Measurements from ENCODE around the gene LNX1. TPM values are rescaled to one million over a fixed set of nuclear protein-coding genes. Genes with fewer than 3 reads are reported as not detected.

Gene LNX1
- total RNA-seq, 4 donors from 2014 or later, result 0.29 to 12.9 (median 8.8) TPM

DNA sequence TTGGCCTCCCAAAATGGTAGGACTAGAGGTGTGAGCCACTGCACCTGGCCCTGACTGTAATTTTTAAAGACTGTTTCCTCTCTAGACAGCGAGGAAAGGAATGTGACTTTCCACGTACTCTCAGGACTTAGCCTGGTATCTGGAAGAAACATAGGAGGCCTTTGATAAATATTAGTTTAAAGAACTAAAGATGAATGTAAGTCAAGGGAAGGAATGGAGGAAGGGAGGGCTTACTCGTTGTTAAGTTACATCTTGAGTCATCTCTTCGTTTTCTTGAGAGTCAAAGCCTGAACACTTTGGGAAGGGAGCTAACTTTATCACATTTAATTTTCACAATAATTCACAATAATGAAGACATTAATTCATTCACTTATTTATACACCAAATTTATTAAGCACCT lies 7.2 kb upstream of the LNX1 start:
- Histone ChIP-seq H3K36me3 (no peaks in the 10 kb centered on the region), H3K27me3 (no peaks in the 10 kb centered on the region), H3K4me3 (no peak overlapping the region), H3K4me1 (no peaks in the 10 kb centered on the region), H3K27ac (no peak overlapping the region), H3K9me3 (no peaks in the 10 kb centered on the region)
- intact Hi-C loops (cut with DNase I; ENCODE audit: low total_unique reads), result no loop called here
- TF ChIP-seq POLR2A (IDR thresholded peaks at IDR 0.05), result no peak
- TF ChIP-seq, protein P1, sequence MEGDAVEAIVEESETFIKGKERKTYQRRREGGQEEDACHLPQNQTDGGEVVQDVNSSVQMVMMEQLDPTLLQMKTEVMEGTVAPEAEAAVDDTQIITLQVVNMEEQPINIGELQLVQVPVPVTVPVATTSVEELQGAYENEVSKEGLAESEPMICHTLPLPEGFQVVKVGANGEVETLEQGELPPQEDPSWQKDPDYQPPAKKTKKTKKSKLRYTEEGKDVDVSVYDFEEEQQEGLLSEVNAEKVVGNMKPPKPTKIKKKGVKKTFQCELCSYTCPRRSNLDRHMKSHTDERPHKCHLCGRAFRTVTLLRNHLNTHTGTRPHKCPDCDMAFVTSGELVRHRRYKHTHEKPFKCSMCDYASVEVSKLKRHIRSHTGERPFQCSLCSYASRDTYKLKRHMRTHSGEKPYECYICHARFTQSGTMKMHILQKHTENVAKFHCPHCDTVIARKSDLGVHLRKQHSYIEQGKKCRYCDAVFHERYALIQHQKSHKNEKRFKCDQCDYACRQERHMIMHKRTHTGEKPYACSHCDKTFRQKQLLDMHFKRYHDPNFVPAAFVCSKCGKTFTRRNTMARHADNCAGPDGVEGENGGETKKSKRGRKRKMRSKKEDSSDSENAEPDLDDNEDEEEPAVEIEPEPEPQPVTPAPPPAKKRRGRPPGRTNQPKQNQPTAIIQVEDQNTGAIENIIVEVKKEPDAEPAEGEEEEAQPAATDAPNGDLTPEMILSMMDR (IDR thresholded peaks at IDR 0.05), result no peak
- no peak for DNase-seq

DNA sequence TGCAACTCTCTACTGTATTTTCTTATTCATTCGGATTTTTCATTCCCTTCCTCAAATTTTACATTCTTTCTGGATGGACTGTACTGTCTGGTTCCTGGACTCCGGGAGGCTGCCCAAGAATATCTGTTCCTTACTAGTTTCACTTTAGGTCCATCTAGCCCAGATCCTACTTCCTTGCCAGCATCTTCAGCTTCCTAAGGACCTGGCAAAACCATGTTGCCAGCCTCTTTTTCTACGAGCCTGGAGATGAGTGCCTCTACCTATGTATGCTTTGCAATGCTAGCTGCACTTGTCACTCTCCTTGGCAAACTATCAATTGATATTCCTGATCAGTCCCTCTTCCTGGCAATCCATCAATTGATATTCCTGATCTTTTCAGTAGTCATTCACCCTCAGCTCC lies 5.6 kb upstream of the LNX1 start:
- no peak for DNase-seq
- H3K4me1 ChIP-seq, result no peaks in the 10 kb centered on the region
- no peaks in the 10 kb centered on the region for H3K27me3 ChIP-seq
- no peak overlapping the region for H3K4me3 ChIP-seq
- H3K36me3 ChIP-seq, result no peaks in the 10 kb centered on the region
- no peak for TF ChIP-seq POLR2A (IDR thresholded peaks at IDR 0.05)
- TF ChIP-seq, protein P1 (IDR thresholded peaks at IDR 0.05), result no peak
- intact Hi-C loops (cut with DNase I; ENCODE audit: low total_unique reads), result no loop called here
- no peaks in the 10 kb centered on the region for H3K9me3 ChIP-seq
- H3K27ac ChIP-seq, result no peak overlapping the region

DNA sequence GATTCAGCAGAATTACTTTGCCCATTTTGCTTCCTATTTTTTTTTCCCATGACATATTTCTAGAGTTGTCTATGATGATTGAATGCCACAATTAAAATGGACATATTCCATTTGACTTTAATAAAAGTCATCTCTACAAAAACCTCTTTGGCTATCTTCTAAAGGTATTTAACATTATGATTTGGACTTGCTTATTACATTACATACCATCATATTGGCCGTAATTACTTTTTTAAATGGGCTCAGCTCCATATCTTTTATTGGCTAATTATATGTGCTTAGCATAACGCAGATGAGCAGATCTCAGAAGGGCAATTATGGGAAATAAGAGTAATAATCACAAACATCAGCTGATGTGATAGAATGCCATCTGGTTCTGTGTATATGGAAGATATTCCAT lies 4.5 kb upstream of the LNX1 start:
- H3K27ac ChIP-seq, result no peak overlapping the region
- no peaks in the 10 kb centered on the region for H3K36me3 ChIP-seq
- no peaks in the 10 kb centered on the region for H3K27me3 ChIP-seq
- H3K4me3 ChIP-seq, result no peak overlapping the region
- no peaks in the 10 kb centered on the region for H3K9me3 ChIP-seq
- no peak for DNase-seq
- TF ChIP-seq POLR2A (IDR thresholded peaks at IDR 0.05), result no peak
- TF ChIP-seq, protein P1 (IDR thresholded peaks at IDR 0.05), result no peak
- intact Hi-C loops (cut with DNase I; ENCODE audit: low total_unique reads), result no loop called here
- H3K4me1 ChIP-seq, result no peaks in the 10 kb centered on the region

DNA sequence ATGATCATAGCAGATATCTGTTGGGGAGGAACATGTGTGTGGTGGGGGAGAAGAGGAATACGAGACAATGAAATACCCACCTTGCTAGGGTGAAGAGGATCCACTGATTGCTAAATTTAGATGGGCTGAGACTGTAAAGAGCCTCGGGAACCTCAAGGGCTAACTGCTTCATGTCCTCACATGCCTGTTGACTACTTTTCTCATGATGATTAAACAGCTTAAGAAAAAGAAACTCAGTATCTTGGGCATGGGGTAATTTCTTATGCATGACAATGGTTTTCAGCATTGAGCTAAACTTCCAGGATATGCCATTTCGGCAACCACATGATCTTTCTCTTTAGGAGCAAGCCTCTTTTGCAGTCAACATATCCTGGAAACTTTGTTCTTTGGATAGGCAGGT lies 3.9 kb upstream of the LNX1 start:
- H3K27me3 ChIP-seq, result no peaks in the 10 kb centered on the region
- no peaks in the 10 kb centered on the region for H3K4me1 ChIP-seq
- H3K4me3 ChIP-seq, result no peak overlapping the region
- TF ChIP-seq, protein P1 (IDR thresholded peaks at IDR 0.05), result no peak
- TF ChIP-seq POLR2A (IDR thresholded peaks at IDR 0.05), result no peak
- no peak for DNase-seq
- intact Hi-C loops (cut with DNase I; ENCODE audit: low total_unique reads), result no loop called here
- no peak overlapping the region for H3K27ac ChIP-seq
- no peaks in the 10 kb centered on the region for H3K36me3 ChIP-seq
- H3K9me3 ChIP-seq, result no peaks in the 10 kb centered on the region

DNA sequence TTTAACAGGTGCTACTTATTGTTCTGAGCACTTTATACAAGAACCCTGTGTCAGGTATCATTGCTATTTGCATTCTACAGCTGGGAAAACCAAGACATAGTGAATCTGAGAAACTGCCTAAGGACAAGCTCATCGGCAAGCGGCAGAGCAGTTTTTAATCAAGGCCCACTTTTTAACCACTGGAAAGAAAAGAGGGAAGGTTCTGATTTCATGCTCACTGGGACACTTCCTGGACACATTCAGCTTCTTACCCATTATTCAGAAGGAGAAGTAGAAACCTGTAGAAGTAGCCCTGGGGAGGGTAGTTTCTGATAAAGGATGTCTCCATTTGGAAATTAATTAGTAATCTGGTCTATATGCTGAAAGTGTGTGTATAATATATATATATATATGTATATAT lies 2.5 kb upstream of the LNX1 start:
- H3K4me3 ChIP-seq, result no peak overlapping the region
- DNase-seq, result no peak
- no peaks in the 10 kb centered on the region for H3K27me3 ChIP-seq
- H3K9me3 ChIP-seq, result no peaks in the 10 kb centered on the region
- no peaks in the 10 kb centered on the region for H3K4me1 ChIP-seq
- intact Hi-C loops (cut with DNase I; ENCODE audit: low total_unique reads), result no loop called here
- no peak overlapping the region for H3K27ac ChIP-seq
- TF ChIP-seq POLR2A (IDR thresholded peaks at IDR 0.05), result no peak
- TF ChIP-seq, protein P1 (IDR thresholded peaks at IDR 0.05), result no peak
- no peaks in the 10 kb centered on the region for H3K36me3 ChIP-seq
